Stimulated activated CD8-positive, alpha-beta memory T cell treated with anti-CD3 and anti-CD28 coated beads, Interleukin-12 subunit alpha, Interleukin-12 subunit beta, amount 100 ng/mL, for 1 hour (primary cell): ENCODE data around the gene PVALB.

Experiments used
- DNase-seq: peaks from one replicate; pipeline ENCODE4 v3.0.0-alpha.2; 2020; ENCODE audit warnings: low read depth

The PVALB gene

DNA sequence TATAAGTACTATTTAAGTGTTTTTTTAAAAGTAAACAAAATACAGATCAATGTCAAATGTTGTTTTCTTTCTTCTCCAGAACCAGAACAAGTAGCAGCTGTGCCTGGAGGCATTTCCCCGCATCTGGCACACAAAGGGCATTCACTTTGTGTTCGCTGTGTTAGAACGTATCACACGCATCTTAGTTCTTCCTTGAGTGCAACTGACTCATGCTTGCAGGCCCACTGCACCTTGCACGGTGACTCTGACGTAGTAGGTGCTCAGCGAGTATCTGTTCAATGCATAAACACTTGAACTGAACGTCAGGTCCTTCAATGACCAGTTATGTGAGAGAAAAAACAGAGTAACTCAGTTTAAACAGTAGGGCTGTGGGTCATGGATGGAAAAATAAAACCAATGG is 44.4 kb downstream of the PVALB start:
- no peak for DNase-seq

DNA sequence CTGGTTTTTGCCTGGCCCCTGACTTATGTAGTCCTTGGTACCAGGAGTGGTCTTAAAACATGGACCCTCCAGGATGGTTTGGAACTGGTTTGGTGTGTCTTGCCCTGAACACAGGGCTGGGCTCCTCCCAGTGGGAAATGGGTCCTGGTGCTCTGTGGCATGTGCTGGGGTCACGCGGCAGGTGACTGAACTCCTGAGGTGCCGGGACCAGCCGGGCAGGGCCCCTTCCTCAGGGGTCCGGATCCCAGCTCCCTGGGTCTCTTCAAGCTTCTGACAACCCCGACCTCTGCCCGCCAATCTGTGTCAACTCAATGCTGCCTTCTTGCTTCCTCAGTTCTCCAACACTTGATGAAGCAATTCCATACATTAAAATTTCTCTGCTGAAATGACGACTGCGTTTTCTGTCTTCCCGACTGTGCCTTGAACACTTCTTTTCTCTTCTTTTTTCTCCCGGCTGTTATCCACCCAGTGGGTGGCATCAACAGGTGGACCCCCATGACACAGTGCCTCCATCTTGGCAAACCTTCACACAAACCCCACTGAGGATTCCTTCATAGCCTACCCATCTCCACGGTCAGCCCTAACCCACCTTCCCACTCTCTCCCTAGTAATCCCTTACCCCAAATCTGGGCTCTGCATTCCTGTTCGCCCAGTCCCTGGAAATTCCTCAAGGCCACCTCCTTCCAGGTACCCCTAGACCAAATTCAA is 45.3 kb downstream of the PVALB start:
- no peak for DNase-seq

DNA sequence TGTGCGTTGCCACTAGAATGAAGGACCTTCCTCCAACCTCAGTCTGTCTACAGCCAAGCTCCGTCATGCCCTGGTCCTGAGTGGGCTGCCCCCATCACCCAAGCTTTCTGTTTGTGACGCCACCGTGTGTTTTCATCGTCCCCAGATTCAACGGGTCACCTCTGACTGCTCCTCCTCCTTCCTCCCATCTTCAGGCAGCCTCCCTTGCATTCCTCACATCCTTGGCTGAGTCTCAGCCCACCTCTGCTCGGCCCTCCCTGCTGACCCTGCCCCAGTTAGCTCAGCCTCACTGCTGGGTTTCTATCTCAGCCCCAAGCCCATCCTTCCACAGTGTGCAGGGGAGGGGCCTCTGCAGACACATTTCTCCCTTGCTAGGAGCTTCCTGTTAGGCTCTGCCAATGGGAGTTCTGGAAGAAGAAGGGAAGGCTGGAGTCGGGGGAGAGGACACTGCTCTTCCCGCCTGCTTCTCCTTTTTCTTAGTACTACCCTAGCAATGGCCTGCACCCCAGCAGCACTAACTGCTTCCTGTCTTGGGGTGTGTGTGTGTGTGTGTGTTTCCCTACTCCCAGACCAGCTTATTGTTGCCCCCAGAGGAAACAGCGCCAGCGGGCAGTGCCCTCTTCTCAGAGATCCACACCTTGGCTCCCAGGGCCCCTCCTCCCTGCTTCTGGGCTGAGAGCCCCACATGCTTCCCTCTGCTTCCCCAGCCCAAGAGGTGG is 46.2 kb downstream of the PVALB start:
- DNase-seq: no peak

DNA sequence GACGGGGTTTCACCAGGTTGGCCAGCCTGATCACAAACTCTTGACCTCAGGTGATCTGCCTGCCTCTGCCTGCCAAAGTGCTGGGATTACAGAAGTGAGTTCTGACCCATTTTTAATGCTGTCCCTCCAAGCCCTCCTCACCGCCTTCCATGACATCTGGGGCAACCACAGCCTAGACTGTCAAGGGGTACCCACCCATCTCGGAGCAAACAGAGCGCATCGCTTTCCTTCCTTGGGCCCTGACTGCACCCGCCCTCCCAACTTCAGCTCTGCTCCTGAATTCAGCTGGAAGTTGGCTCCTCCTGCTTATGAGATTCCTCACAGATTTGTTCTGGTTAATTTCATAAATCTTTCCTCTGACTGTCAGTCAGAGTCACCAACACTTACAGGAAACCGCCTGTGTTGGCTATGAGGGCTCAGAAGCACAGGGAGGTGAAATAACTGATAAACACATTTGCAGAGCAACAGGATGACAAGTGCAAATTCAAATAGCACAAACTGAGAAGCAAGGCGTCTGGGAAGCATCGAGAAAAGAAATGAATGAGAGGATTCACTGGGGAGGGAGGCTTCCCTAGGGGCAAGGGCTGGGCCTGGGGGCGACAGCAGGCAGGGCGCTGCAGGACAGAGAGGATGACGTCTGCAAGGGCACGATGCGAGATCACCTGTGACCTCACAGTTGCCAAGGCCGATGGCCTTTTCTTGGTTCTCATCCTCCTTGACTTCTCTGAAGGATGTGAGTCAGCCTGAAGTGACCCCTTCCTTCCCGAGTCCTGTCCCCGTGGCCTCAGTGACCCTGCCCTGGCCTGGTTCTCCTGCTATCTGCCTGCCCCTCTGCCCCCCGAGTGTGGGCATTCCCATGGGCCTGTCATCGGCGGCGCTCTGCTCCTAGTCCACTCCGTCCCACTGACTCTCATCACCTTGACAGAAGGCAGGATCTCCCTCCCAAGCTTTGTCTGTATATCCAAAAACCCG is 47.0 kb downstream of the PVALB start:
- DNase-seq: no peak

DNA sequence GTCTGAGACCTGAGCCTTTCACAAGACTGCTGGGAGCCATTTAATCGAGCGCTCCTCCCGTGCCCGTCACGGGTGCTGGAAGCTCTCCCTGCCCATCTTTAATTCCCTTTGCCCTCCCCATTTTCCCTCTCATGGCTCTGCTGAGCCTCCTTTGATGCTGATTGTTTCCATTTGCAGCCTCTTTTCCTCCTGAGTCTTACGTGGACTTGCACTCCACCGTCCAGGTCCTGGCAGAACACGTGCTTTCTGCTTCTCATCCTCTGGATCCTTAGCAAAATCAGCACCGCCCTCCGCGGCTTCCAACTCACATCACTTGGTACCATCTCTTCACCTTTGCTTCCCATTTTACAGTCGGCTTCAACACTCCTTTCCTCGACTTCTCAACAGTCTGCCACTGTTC is 48.2 kb downstream of the PVALB start:
- DNase-seq: no peak

DNA sequence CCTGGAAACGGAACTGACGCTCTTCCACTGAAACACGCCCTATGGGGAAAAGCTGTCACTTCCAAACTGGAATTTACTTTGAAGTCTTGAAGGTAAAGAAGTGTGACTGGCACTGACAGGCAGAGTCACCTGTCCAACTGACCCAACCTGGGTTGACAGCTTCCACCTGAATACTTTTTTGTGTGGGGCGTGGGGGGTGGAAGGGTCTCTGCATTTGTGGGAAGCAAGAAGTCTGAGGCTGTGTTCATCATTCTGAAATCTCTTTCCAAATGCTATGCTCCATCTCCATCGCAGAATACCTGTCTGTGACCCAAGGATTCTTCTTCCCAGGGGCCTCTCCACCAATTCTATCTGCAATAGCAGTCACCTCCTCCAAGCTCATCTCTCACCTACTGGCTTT is 48.7 kb downstream of the PVALB start:
- DNase-seq: no peak

DNA sequence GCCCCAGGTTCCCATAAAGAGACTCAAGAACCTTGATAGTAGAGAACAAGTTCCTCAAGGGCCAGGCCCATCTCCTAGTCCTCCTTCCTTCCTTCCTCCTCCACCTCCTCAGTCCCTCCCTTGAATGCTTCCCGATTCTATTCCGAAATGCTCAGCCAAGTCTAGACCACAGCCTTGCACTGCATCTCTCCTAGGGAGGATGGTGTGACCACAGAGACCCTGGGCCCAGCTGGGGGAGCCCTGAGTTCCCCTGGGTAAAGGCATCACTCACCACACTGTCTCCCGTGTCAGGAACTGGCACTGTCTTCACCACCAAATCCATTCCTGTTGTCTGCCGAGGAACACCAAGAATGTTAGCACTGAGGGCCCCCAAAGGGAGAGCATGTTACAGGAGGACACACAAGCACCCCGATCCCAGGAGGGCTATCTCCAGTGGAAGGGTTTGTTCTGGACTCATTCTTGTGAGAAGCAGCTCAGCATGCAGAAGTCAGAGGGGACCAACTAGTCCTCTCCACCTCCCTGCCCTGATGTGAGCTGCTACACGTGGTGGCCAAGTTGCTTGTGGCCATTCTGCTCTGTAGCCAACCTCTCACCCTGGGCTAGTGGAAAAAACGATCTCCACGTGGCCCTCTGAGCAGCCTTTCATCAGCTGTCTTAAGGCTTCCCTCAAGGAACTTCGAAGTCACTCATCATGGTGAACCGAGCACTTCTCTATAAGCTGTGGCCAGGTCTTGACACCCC is 49.6 kb downstream of the PVALB start:
- no peak for DNase-seq

DNA sequence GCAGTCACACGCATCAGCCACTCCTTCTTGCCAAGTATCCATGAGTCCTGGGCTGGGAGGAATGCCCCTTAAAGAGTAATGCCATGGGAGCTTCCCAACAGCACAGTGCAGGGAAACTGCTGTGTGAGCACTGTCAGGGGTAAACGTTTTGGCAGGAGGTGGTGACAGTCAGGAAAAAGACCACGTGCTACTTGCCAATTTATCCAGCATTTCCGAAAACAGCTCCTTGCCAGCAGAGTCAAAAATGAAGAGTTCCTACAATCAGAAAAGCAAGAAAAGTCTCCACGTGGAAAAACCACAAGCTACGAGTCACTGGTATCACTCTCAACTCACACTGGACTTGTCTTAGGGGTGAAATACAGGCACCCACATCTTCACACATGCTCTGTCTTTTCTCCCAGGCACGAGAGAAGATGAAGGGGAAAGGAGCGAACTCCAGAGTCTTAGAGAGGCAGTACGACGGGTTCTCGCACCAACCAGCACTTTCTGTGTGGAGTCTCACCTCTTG is 50.8 kb downstream of the PVALB start:
- no peak for DNase-seq

DNA sequence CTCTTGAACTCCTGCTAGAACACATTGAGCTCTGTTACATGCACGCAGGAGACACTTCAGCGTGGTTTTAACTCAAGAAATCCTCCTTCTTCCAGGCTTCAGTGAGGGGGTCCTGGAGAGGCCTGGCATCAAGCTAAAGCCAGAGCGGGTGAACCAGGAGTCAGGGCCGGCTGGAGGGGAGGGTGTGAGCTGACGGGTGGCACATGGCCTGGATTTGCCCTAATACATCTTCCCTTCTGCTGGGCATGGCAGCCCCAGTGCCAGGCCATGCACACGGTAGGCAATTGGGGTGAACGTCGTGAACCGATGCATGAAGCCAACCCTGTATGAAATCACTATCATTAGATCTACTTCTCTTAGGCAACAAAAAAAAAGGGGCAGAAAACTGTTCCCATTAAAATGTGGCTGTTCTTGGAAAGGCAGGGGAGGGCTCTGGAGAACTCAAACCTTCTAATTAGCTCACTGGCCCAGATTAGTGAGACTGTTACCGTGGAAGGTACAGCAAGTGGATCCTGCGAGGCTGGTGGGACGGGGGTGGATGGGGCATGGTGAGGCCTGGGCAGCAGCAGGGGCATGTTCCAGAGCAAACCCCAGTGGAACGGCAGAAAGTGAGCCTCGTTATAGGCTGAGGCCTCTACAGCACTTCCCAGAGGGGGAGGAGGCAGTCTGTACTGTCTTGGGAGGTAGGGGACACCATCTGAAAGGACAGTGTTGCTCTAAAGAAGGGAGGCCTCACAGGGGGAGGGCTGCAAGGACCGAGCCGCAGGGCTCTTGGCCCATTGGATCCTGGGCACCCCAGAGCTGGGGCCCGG is 51.5 kb downstream of the PVALB start:
- no peak for DNase-seq

DNA sequence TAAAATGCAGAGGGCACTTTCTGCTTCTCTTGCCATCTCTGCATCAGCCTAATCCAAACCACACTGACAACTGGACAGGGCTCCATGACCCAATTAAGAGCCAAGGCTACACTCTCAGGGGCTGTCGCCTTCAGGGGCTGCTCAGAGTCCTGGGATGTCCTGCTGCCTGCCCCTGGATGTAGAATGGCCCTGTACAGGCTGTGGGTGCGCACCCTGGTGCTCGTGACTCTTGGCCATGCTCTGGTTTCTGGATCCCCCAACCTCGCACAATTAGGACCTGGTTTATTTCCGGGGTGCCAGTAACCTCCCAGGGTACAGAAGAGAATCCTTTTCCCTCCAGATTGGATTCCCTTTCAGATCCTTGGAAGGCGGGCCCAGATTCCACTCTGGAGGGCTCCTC is 52.2 kb downstream of the PVALB start:
- DNase-seq: no peak

DNA sequence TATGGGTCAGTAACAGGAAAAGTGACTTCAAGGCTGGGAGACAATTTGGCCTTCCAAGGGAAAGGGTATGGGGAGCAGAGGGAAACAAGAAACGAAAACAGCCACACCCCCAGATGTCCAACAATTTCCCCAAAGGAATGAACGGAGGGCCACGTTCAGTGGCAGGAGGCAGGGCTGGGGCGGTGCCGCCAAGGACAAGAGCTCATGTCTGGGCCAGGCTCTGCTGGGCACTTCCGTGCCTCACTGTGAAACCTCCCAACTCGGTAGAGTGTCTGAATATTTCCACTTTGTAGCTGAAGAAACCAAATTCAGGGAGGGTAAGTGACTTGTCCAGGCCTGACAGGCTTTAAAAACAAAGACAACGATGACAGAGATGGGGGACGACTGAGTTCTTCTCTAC is 52.8 kb downstream of the PVALB start:
- no peak for DNase-seq

DNA sequence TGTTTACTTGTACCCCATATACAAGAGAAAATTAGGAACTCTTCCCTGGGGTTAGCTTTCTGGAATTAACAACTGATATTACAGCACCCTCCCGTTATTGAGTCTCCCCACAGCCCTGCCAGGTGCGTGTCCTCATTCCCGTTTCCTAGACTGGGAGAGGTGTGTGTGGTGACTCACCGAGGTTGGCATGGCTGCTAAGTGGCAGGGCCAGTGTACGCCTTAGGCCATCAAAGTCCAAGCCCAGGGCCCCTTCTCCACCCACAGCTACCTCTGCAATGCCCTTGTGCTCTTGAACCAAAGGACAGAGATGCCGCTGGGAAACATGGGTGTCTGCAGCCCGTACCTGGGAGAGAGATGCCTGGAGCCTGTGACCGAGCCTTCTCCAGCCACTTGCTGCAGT is 53.3 kb downstream of the PVALB start:
- no peak for DNase-seq

DNA sequence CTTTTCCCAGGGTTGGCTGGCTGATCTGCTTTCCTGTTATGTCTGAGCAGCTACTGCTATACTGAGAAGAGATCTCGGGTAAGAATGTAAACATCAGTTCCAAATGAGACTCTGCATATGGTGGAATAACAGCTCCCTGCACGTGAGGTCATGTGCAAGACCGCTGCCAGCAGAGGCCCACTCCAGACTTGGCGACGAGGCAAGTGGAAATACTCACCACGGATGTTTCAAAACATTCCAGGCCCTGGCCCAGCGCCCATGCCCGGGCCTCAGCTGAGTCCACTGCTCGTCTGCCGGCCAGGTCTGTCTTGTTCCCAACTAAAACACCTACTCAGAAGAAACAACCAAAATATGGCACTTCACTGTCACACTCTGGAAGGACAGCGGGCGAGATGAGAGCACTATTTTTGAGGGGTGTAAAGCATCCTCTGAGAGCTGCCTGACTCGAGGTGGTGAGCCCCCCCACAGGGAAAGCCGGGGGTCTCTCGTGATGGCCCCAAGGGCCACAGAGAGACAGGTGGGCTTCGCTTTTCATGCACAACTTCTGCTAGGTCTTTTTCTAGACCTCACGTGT is 54.1 kb downstream of the PVALB start:
- no peak for DNase-seq

DNA sequence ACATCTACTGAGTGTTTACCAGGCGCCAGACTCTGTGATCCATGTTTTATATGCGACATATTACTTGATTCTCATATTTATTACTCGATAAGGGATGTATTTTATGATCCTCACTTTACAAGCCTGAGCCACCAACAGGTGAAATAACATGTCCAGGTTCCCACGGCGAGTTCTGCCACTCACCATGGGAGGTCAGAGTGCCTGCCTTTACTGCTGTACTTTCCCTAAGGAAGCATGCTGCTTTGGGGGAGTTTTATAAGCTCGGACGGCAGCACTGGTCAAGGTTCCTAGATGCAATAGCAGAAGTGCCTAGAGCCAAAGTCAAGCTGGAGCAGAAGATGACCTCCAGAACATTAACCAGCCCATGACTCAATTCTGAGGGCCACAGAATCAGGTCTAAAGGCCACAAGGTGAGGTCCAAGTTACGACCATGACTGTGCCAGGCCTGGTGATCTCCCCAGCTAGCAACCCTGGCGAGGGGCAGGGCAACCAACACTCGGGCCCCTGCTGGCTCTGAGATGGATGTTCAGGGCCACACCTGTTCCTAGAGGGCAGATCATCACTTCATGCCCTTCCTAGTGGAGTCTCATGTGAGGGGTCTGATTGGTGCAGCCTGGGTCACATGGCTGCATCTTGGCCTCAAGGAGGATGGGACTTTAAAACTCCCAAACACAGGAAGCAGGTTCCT is 55.1 kb downstream of the PVALB start:
- no peak for DNase-seq

DNA sequence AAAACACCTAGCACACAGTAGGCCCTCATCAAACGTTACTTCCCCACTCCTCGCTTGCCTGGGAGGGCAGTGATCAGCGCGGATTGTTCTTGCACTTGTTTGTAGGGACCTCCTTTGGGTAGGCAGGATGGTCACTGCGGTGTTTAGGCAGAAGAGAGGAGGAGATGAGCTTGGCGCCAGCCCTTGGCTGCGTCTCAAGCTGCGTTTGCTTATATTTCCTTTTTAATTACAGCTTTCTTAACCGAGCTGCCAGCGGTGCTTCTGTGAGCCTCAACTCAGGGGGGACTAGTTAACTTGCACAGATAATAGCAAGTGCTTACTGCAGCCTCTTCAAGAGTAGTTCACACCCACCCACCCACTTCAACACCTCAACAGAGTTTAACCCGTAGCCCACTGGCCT is 56.0 kb downstream of the PVALB start:
- DNase-seq: no peak

DNA sequence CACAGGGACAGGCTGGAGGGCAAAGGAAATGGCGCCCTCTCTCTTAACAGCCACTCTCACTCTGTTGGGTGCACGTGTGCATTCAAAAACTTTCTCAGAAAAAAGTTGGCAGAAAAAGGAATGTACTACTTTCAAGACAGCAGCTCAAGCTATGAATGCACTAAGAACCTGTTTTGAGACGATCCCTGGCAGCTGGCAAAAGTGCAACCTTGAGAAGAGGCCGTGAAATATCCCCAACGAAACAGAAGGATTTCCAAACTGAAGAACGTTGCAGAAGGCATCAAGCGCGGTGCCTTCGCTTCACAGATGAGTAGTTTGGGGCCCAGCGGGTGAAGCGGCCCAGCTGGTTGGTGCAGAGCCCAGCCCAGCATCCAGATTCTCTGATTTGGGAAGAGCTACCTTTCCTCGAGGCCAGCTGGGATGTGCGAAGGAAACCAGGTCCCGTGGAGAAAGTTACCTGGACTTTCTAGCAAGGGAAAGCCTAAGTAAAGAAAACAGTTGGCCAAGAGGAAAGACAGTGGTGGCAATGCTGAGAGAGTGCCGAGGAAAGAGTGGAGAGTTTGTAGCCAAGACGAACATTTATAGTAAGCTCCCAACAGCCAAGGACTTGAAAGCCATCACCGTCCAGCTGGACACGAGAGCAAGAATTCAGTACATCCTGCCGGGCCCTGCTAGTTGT is 57.2 kb downstream of the PVALB start:
- DNase-seq: no peak

DNA sequence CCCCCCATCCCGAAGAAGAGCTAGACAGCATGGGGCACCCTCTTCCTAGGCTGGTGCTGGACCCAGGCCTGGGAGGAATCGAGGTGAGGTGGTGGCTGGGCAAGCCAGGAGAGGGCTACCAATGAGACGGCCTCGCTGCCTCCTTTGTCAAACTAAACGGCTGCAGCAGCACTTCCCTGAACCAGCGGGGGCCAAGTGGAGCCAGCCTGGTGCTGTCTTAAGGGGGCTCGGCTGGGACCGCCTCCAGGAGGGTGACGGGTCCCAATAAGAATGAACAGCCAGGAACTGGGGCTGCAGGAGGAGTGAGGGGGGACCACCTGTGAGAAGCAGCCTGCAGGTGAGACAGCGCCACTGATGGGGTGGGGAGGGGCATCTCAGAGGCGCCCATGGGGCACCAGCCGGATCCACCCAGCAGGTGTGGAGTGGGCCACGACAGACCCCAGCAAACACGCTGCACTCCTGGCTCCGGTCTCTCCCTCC is 58.0 kb downstream of the PVALB start:
- DNase-seq: no peak

DNA sequence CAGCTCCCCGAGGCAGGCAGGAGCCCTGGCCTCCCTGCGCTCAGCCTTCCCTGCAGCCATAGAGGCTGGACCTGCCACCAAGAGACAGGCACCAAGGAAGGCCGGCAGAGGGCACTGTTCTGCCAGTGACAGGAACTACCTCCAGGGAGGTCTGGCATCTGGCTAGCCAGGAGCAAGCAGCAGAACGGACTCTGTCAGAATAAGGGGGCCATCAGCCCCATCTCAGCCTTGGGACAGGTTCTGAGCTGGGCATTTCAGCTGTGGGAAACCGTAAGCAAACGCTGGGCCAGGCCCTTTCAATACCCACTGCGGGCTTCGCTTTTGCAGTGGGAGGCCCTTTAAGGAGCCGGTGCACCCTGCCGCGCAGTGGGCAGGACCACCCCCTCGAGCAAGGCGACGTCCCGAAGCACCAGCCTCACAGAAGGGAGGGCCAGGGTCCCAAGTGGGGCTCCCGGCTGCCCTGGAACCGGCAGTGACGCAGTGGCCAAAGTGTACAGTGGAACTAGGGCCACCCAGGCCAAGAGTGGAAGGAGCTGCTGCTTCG is 59.1 kb downstream of the PVALB start:
- DNase-seq: peak; percentile 51
